Measurements from ENCODE around the gene GP1BB.

The GP1BB gene

GRCh38 chr22:19767427-19768341 lies 44.3 kb downstream of the GP1BB start:
- no peak for DNase-seq

- DNase-seq, result no peak
Measured at GRCh38 chr22:19769393-19769715, 46.0 kb downstream of the GP1BB start.

- DNase-seq, result no peak
Measured at GRCh38 chr22:19770349-19771220, 47.2 kb downstream of the GP1BB start.

GRCh38 chr22:19772422-19772672 lies 49.0 kb downstream of the GP1BB start:
- no peak for DNase-seq

- DNase-seq, result no peak
Measured at GRCh38 chr22:19772673-19773469, 49.5 kb downstream of the GP1BB start.

- no peak for DNase-seq
Measured at GRCh38 chr22:19773470-19774040, 50.2 kb downstream of the GP1BB start.
